ENCODE results near the gene NME5. TPM values are rescaled to one million over a fixed set of nuclear protein-coding genes. Genes with fewer than 3 reads are reported as not detected.

NME5 gene
- polyA plus RNA-seq, 1 donor from 2014 or later: 17.0 TPM

- H3K36me3 ChIP-seq (ENCODE audit: insufficient read depth, low read length): no peaks in the 10 kb centered on the region
- H3F3A ChIP-seq (ENCODE audit: insufficient read depth, low read length, poor library complexity, severe bottlenecking): no peaks in the 10 kb centered on the region
- TF ChIP-seq, protein P1, sequence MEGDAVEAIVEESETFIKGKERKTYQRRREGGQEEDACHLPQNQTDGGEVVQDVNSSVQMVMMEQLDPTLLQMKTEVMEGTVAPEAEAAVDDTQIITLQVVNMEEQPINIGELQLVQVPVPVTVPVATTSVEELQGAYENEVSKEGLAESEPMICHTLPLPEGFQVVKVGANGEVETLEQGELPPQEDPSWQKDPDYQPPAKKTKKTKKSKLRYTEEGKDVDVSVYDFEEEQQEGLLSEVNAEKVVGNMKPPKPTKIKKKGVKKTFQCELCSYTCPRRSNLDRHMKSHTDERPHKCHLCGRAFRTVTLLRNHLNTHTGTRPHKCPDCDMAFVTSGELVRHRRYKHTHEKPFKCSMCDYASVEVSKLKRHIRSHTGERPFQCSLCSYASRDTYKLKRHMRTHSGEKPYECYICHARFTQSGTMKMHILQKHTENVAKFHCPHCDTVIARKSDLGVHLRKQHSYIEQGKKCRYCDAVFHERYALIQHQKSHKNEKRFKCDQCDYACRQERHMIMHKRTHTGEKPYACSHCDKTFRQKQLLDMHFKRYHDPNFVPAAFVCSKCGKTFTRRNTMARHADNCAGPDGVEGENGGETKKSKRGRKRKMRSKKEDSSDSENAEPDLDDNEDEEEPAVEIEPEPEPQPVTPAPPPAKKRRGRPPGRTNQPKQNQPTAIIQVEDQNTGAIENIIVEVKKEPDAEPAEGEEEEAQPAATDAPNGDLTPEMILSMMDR (IDR thresholded peaks at IDR 0.05; ENCODE audit: poor library complexity, severe bottlenecking): no peak
- H3K4me3 ChIP-seq (ENCODE audit: low read length): no peak overlapping the region
- H3K9ac ChIP-seq (ENCODE audit: low read length): no peak overlapping the region
- no peak overlapping the region for H2AFZ ChIP-seq (ENCODE audit: low read depth, low read length)
- H3K79me2 ChIP-seq (replicated peaks; ENCODE audit: insufficient read depth, low read length): no peaks in the 10 kb centered on the region
- no peak overlapping the region for H3K27ac ChIP-seq (ENCODE audit: low read length)
- no peaks in the 10 kb centered on the region for H4K20me1 ChIP-seq (ENCODE audit: insufficient read depth)
- no peaks in the 10 kb centered on the region for H3K27me3 ChIP-seq (ENCODE audit: insufficient read depth, low read depth, low read length)
- no peaks in the 10 kb centered on the region for H3K9me2 ChIP-seq (ENCODE audit: insufficient read depth, low read length)
- no peak overlapping the region for H3K4me2 ChIP-seq (ENCODE audit: low read length)
- H3K9me3 ChIP-seq (ENCODE audit: low read length): no peaks in the 10 kb centered on the region
Observed at GRCh38 chr5:138105709-138106108, 33.5 kb downstream of the NME5 start.

GRCh38 chr5:138103319-138103637 is 36.0 kb downstream of the NME5 start:
- no peaks in the 10 kb centered on the region for H3F3A ChIP-seq (ENCODE audit: insufficient read depth, low read length, poor library complexity, severe bottlenecking)
- H3K27ac ChIP-seq (ENCODE audit: low read length): no peak overlapping the region
- H2AFZ ChIP-seq (ENCODE audit: low read depth, low read length): no peak overlapping the region
- H3K9ac ChIP-seq (ENCODE audit: low read length): no peak overlapping the region
- no peaks in the 10 kb centered on the region for H3K27me3 ChIP-seq (ENCODE audit: insufficient read depth, low read depth, low read length)
- TF ChIP-seq RAD21 (conservative IDR thresholded peaks at IDR 0.05): no peak
- TF ChIP-seq, protein P1 (IDR thresholded peaks at IDR 0.05; ENCODE audit: poor library complexity, severe bottlenecking): no peak
- no peak for TF ChIP-seq TAF1 (IDR thresholded peaks at IDR 0.05; ENCODE audit: low read depth)
- TF ChIP-seq REST (IDR thresholded peaks at IDR 0.05; ENCODE audit: borderline replicate concordance): no peak
- H3K9me3 ChIP-seq (ENCODE audit: low read length): no peaks in the 10 kb centered on the region
- H3K79me2 ChIP-seq (replicated peaks; ENCODE audit: insufficient read depth, low read length): no peaks in the 10 kb centered on the region
- H4K20me1 ChIP-seq (ENCODE audit: insufficient read depth): no peaks in the 10 kb centered on the region
- no peak overlapping the region for H3K4me2 ChIP-seq (ENCODE audit: low read length)
- no peaks in the 10 kb centered on the region for H3K36me3 ChIP-seq (ENCODE audit: insufficient read depth, low read length)
- H3K4me3 ChIP-seq (ENCODE audit: low read length): no peak overlapping the region
- no peaks in the 10 kb centered on the region for H3K9me2 ChIP-seq (ENCODE audit: insufficient read depth, low read length)

DNA sequence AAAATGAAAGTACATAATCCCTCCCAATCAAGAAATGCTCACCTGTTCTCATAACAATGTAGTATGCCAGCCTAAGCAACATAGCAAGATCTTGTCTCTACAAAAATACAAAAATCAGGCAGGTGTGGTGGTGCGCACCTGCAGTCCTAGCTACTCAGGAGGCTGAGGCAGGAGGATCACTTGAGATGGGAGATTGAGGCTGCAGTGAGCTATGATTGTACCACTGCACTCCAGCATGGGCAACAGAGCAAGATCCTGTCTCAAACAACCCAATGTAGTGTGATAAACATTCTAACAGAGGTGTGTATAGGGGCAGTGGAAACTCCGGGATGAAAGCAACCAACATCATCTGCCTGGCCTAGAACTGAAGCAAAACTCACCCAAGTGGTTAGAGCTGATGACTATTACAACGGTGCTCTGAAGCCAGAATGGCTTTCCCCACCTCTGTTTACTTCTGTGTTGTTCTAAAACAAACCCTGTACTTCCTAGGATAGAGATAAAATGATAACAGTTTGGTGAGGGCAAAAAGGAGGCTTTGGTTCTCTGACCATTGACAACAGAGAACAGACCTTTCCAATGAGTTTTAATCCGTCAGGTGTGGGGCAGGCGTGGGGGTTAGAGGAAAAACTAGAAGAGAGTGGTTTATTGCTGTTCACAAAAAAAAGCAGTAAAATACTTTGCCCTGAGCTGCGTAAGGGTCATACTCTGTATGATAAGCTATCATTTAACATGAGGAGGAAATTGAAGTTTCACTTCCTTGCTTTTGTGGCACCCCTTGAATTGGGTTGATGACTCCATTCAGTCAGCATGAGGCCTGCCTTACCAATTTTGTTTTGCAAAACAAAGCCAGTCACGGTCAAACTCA is 36.5 kb downstream of the NME5 start:
- Histone ChIP-seq H3K9me3 (ENCODE audit: low read length) (no peaks in the 10 kb centered on the region), H3K4me3 (ENCODE audit: low read length) (no peak overlapping the region), H3K9me2 (ENCODE audit: insufficient read depth, low read length) (no peaks in the 10 kb centered on the region), H3K27ac (ENCODE audit: low read length) (no peak overlapping the region), H3K9ac (ENCODE audit: low read length) (no peak overlapping the region), H3K36me3 (ENCODE audit: insufficient read depth, low read length) (no peaks in the 10 kb centered on the region), H2AFZ (ENCODE audit: low read depth, low read length) (no peak overlapping the region), H3F3A (ENCODE audit: insufficient read depth, low read length, poor library complexity, severe bottlenecking) (no peaks in the 10 kb centered on the region), H3K4me2 (ENCODE audit: low read length) (no peak overlapping the region), H3K79me2 (replicated peaks; ENCODE audit: insufficient read depth, low read length) (no peaks in the 10 kb centered on the region), H4K20me1 (ENCODE audit: insufficient read depth) (no peaks in the 10 kb centered on the region), H3K27me3 (ENCODE audit: insufficient read depth, low read depth, low read length) (no peaks in the 10 kb centered on the region)
- TF ChIP-seq REST (IDR thresholded peaks at IDR 0.05; ENCODE audit: borderline replicate concordance): no peak
- TF ChIP-seq EZH2 (IDR thresholded peaks at IDR 0.05; ENCODE audit: borderline replicate concordance, insufficient read depth, low read length, poor library complexity, severe bottlenecking): no peak
- TF ChIP-seq RAD21 (conservative IDR thresholded peaks at IDR 0.05): no peak
- no peak for TF ChIP-seq TAF1 (IDR thresholded peaks at IDR 0.05; ENCODE audit: low read depth)
- no peak for TF ChIP-seq MXI1 (conservative IDR thresholded peaks at IDR 0.05; ENCODE audit: poor library complexity, severe bottlenecking)
- TF ChIP-seq, protein P1 (IDR thresholded peaks at IDR 0.05; ENCODE audit: poor library complexity, severe bottlenecking): no peak
